DOHH2 (cell line): ENCODE results near the gene CCDC85A.

Experiments used
- H3F3A ChIP-seq: fragments of 200-600 bp; sonication (generic), shearing (Covaris generic); 2 replicates; pipeline ENCODE4 v1.6.0; 2016; ENCODE audit warnings: antibody characterized with exemption, mild to moderate bottlenecking; ENCODE audit not compliant: control insufficient read depth, insufficient read depth
- H3K27ac ChIP-seq: fragments of 200-600 bp; sonication (generic); 2 replicates; pipeline ENCODE4 v1.5.1; 2014; ENCODE audit warnings: low read depth, mild to moderate bottlenecking, low read length, moderate library complexity
- H3K27me3 ChIP-seq: fragments of 200-600 bp; sonication (generic); 2 replicates; pipeline ENCODE4 v1.6.1; 2014; ENCODE audit warnings: mild to moderate bottlenecking, low read length, mixed read lengths; ENCODE audit not compliant: control insufficient read depth
- H3K36me3 ChIP-seq: fragments of 200-600 bp; sonication (generic); 2 replicates; pipeline ENCODE4 v1.6.1; 2014; ENCODE audit warnings: mild to moderate bottlenecking, low read length, moderate library complexity, mixed read lengths; ENCODE audit not compliant: control insufficient read depth
- H3K4me1 ChIP-seq: fragments of 200-600 bp; sonication (generic); 2 replicates; pipeline ENCODE4 v1.6.1; 2014; ENCODE audit warnings: mild to moderate bottlenecking, low read length, mixed read lengths; ENCODE audit not compliant: control insufficient read depth
- H3K4me2 ChIP-seq: fragments of 200-600 bp; sonication (generic); 2 replicates; pipeline ENCODE4 v1.6.0; 2014; ENCODE audit warnings: mild to moderate bottlenecking, low read length, moderate library complexity
- H3K4me3 ChIP-seq: fragments of 200-600 bp; sonication (generic); 2 replicates; pipeline ENCODE4 v1.5.1; 2014; ENCODE audit warnings: mild to moderate bottlenecking, low read length, mixed read lengths
- H3K79me2 ChIP-seq: fragments of 200-600 bp; sonication (generic); 2 replicates; pipeline ENCODE4 v1.6.1; 2014; ENCODE audit warnings: mild to moderate bottlenecking, low read length, mixed read lengths; ENCODE audit not compliant: control insufficient read depth
- H3K9me2 ChIP-seq: fragments of 200-600 bp; sonication (generic); replicated peaks from 2 replicates; pipeline ENCODE4 v1.6.1; 2014; ENCODE audit warnings: mild to moderate bottlenecking, low read length, mixed read lengths; ENCODE audit not compliant: control insufficient read depth
- H3K9me3 ChIP-seq: fragments of 200-600 bp; sonication (generic); 2 replicates; pipeline ENCODE4 v1.6.1; 2014; ENCODE audit warnings: antibody characterized with exemption, low read length, mixed read lengths; ENCODE audit not compliant: control insufficient read depth, insufficient read depth
- H4K20me1 ChIP-seq: fragments of 200-600 bp; sonication (generic); 2 replicates; pipeline ENCODE4 v1.6.0; 2014; ENCODE audit warnings: low read depth, mild to moderate bottlenecking, antibody characterized with exemption, low read length, moderate library complexity; ENCODE audit not compliant: control insufficient read depth, insufficient read depth
- EZH2phosphoT487 ChIP-seq: fragments of 200-600 bp; sonication (generic); IDR thresholded peaks from 2 replicates; pipeline ENCODE4 v1.6.1; 2017; ENCODE audit warnings: borderline replicate concordance, mild to moderate bottlenecking, antibody characterized with exemption, low read length, moderate library complexity, mixed read lengths
- TF ChIP-seq, protein P1 (sequence below): fragments of 200-600 bp; sonication (generic); IDR thresholded peaks from one replicate; pipeline ENCODE4 v1.5.1; 2014; ENCODE audit warnings: antibody characterized with exemption, mild to moderate bottlenecking, low read depth, low read length; ENCODE audit not compliant: poor library complexity, severe bottlenecking

Gene CCDC85A

DNA sequence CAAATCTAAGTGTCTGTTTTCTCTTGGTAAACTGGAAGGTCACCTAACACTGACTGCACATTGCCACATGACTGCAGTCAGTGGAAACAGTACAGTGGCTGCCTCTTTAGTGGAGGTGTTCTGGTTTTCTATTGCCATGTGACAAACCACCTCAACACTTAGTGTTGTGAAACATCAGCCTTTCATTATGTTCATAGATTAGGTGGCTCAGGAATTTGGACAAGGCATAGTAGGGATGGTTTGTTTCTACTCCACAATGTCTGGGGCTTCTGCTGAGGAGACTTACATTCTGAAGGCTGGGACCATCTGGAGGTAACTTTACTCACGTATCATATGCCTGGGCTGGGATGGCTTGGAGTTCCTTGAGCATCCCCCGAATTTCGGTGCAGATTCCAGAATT is 26.5 kb downstream of the CCDC85A start:
- Histone ChIP-seq H3F3A (no peaks in the 10 kb centered on the region), H3K36me3 (no peaks in the 10 kb centered on the region), H4K20me1 (no peaks in the 10 kb centered on the region), H3K27ac (no peak overlapping the region), H3K4me3 (no peak overlapping the region), H3K27me3 (no peaks in the 10 kb centered on the region), H3K79me2 (no peaks in the 10 kb centered on the region), H3K4me2 (no peak overlapping the region), H3K4me1 (peaks cover 4% of the 10 kb centered on the region; the same call in 1 of the 2 replicates), H3K9me3 (no peaks in the 10 kb centered on the region), H3K9me2 (no peaks in the 10 kb centered on the region)
- TF ChIP-seq, protein P1, sequence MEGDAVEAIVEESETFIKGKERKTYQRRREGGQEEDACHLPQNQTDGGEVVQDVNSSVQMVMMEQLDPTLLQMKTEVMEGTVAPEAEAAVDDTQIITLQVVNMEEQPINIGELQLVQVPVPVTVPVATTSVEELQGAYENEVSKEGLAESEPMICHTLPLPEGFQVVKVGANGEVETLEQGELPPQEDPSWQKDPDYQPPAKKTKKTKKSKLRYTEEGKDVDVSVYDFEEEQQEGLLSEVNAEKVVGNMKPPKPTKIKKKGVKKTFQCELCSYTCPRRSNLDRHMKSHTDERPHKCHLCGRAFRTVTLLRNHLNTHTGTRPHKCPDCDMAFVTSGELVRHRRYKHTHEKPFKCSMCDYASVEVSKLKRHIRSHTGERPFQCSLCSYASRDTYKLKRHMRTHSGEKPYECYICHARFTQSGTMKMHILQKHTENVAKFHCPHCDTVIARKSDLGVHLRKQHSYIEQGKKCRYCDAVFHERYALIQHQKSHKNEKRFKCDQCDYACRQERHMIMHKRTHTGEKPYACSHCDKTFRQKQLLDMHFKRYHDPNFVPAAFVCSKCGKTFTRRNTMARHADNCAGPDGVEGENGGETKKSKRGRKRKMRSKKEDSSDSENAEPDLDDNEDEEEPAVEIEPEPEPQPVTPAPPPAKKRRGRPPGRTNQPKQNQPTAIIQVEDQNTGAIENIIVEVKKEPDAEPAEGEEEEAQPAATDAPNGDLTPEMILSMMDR: no peak
- no peak for TF ChIP-seq EZH2phosphoT487

DNA sequence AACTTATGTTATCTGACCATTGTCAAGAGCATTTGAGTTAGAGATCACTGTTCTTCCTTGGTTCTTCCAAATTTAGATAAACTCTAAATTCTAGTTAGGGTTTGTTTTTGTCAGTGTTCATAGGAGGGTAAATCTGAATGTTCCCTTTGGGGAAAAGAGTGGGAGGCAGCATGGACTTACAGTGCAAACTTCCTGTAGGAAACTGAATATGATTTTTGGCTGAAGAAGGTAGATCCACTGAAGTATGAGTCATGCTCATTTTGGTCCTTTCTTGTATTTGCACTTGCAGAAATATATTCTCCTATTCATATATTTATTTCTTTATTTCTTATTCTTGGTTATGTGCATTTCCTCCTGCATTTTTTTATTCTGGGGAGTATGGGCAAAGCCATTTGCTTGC is 27.3 kb downstream of the CCDC85A start:
- no peaks in the 10 kb centered on the region for H3K9me2 ChIP-seq
- peaks cover 4% of the 10 kb centered on the region; the same call in 1 of the 2 replicates for H3K4me1 ChIP-seq
- no peaks in the 10 kb centered on the region for H3K79me2 ChIP-seq
- no peak overlapping the region for H3K27ac ChIP-seq
- H3F3A ChIP-seq: no peaks in the 10 kb centered on the region
- H3K4me3 ChIP-seq: no peak overlapping the region
- H3K36me3 ChIP-seq: no peaks in the 10 kb centered on the region
- H4K20me1 ChIP-seq: no peaks in the 10 kb centered on the region
- no peak overlapping the region for H3K4me2 ChIP-seq
- no peaks in the 10 kb centered on the region for H3K27me3 ChIP-seq
- TF ChIP-seq EZH2phosphoT487: no peak
- TF ChIP-seq, protein P1: no peak
- no peaks in the 10 kb centered on the region for H3K9me3 ChIP-seq

DNA sequence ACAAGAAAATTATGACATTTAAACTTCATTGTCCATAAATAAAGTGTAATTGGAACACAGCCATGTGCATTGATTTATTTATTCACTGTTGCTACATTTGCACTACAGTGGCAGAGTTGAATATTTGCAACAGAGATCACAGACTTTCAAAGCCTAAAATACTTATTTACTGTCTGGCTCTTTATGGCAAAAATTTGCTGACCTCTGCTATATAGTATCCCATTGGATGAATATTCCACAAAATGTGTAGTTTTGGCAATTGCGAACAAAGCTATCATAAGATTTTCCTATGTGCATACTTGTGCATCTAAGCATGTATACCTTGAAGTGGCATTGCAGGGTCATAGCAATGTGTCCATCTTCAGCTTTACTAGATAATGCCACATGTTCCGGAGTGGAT is 32.1 kb downstream of the CCDC85A start:
- Histone ChIP-seq H3K27me3 (no peaks in the 10 kb centered on the region), H3K9me2 (no peaks in the 10 kb centered on the region), H3K36me3 (no peaks in the 10 kb centered on the region), H3F3A (no peaks in the 10 kb centered on the region), H3K27ac (no peak overlapping the region), H3K79me2 (no peaks in the 10 kb centered on the region), H3K4me1 (peaks cover 41% of the 10 kb centered on the region), H3K4me2 (no peak overlapping the region), H4K20me1 (no peaks in the 10 kb centered on the region), H3K9me3 (no peaks in the 10 kb centered on the region), H3K4me3 (no peak overlapping the region)
- no peak for TF ChIP-seq EZH2phosphoT487
- TF ChIP-seq, protein P1: no peak

DNA sequence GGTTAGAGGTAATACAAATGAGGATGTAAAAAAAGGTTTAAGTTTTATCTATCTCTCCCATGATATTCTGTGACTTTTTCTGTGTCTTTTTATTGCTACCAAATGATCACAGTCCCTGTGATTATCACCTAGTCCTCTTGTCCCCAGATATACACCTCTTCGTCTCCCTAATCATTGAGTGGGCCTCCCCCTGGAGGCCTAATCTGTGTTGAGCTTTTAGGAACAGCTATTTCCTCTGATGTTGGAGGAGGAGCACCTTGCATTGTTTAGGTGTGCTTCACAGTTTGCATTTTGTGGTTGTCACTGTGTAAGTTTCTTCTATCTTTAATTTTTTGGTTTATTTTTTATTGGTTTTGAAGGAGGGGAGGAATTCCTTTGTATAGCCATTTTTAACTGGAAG is 33.3 kb downstream of the CCDC85A start:
- no peaks in the 10 kb centered on the region for H3K27me3 ChIP-seq
- TF ChIP-seq, protein P1: peak; percentile 12
- no peak for TF ChIP-seq EZH2phosphoT487

More for the DNA sequence above, 33.3 kb downstream of the CCDC85A start:
- Histone ChIP-seq H3K4me3 (no peak overlapping the region), H4K20me1 (no peaks in the 10 kb centered on the region), H3K9me2 (no peaks in the 10 kb centered on the region), H3K9me3 (no peaks in the 10 kb centered on the region), H3F3A (no peaks in the 10 kb centered on the region), H3K4me2 (no peak overlapping the region), H3K79me2 (no peaks in the 10 kb centered on the region), H3K36me3 (no peaks in the 10 kb centered on the region), H3K4me1 (peaks cover 43% of the 10 kb centered on the region), H3K27ac (no peak overlapping the region)
